ENCODE data around the gene DHX29.

- no peak for TF ChIP-seq POLR2A (IDR thresholded peaks at IDR 0.05; ENCODE audit: low read length)
- TF ChIP-seq GATA1 (IDR thresholded peaks at IDR 0.05; ENCODE audit: low read depth, low read length): no peak
Measured at GRCh38 chr5:55347786-55348185, 40.3 kb upstream of the DHX29 start.

Data from erythroblast (primary cell).